ENCODE measurements around the gene MEGF8. TPM values are rescaled to one million over a fixed set of nuclear protein-coding genes. Genes with fewer than 3 reads are reported as not detected.
A peak's percentile ranks its signal among the peaks of the same experiment; 100 is the strongest.

The MEGF8 gene
- total and polyA plus RNA-seq, 2 of the 8 experiments (the other 6 are each of a cell fraction or from before 2014, with no cell fraction given), result 13.0 to 23.7 TPM

- no peak for TF ChIP-seq GABPA (IDR thresholded peaks at IDR 0.05; ENCODE audit: borderline replicate concordance, insufficient read depth, low read length)
- peak; percentile 81 for TF ChIP-seq KDM4A (IDR thresholded peaks at IDR 0.05; ENCODE audit: low read depth, low read length, severe bottlenecking)
- TF ChIP-seq CBX8 (IDR thresholded peaks at IDR 0.05; ENCODE audit: borderline replicate concordance, low read depth, low read length), result no peak
- TF ChIP-seq EZH2 (IDR thresholded peaks at IDR 0.05; ENCODE audit: low read depth, low read length, severe bottlenecking), result no peak
- TF ChIP-seq SP4 (IDR thresholded peaks at IDR 0.05; ENCODE audit: low read length), result 0 out of 2 replicates have a peak, but pooled peaks have one; percentile 23
- no peak for TF ChIP-seq GTF2F1 (IDR thresholded peaks at IDR 0.05; ENCODE audit: borderline replicate concordance, low read depth, low read length)
- TF ChIP-seq SP1 (IDR thresholded peaks at IDR 0.05; ENCODE audit: low read depth, low read length), result no peak
- TF ChIP-seq CTCF (IDR thresholded peaks at IDR 0.05; ENCODE audit: control extremely low read depth in 1 of 3, insufficient read depth in 1 of 3, low read depth in 1 of 3, low read length in 3 of 3), result peak; percentile 68 to 81 (median 70)
- no peak for TF ChIP-seq CBX5 (IDR thresholded peaks at IDR 0.05; ENCODE audit: low read depth, low read length)
- TF ChIP-seq ZNF274 (IDR thresholded peaks at IDR 0.05; ENCODE audit: borderline replicate concordance, extremely low read depth, low read length), result no peak
- no peak for TF ChIP-seq JUN (IDR thresholded peaks at IDR 0.05; ENCODE audit: low read depth, low read length)
- no peak for TF ChIP-seq RFX5 (IDR thresholded peaks at IDR 0.05; ENCODE audit: borderline replicate concordance, low read depth, low read length)
- TF ChIP-seq RBBP5 (IDR thresholded peaks at IDR 0.05; ENCODE audit: borderline replicate concordance, low read depth, low read length), result no peak
- TF ChIP-seq TAF7 (optimal IDR thresholded peaks at IDR 0.05; ENCODE audit: borderline replicate concordance, low read depth, low read length), result peak; percentile 78
- TF ChIP-seq, protein P1, sequence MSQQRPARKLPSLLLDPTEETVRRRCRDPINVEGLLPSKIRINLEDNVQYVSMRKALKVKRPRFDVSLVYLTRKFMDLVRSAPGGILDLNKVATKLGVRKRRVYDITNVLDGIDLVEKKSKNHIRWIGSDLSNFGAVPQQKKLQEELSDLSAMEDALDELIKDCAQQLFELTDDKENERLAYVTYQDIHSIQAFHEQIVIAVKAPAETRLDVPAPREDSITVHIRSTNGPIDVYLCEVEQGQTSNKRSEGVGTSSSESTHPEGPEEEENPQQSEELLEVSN (IDR thresholded peaks at IDR 0.05), result peak; percentile 49
Measured at GRCh38 chr19:42386974-42387707, 61.7 kb downstream of the MEGF8 start (continued).
